ENCODE data around the gene CDK5R2.

CDK5R2 gene

DNA sequence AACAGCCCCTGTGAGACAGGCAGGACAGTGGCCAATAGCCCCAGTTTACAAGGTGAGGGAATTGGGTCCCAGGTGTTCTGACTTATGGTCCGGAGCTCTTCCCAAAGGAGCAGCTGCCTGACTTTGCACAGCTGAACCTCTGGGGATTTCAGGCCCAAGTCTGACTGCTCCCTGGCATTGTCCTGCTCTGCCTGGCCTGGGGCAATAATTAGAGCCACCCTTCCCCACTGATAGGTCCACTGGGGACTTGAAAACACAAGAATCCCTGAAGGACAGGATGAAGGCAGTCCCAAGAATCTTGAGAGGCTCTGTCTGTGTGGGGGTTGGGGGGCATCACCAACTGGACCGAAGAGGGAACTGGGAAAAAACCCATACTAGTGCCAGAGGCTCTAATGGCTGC is 29.2 kb downstream of the CDK5R2 start:
- no peak for DNase-seq (ENCODE audit: low read depth in 1 of 2, low spot score in 1 of 2)
- H3K4me3 ChIP-seq (replicated peaks; ENCODE audit: insufficient read depth, low read length), result no peak overlapping the region
- TF ChIP-seq, protein P1, sequence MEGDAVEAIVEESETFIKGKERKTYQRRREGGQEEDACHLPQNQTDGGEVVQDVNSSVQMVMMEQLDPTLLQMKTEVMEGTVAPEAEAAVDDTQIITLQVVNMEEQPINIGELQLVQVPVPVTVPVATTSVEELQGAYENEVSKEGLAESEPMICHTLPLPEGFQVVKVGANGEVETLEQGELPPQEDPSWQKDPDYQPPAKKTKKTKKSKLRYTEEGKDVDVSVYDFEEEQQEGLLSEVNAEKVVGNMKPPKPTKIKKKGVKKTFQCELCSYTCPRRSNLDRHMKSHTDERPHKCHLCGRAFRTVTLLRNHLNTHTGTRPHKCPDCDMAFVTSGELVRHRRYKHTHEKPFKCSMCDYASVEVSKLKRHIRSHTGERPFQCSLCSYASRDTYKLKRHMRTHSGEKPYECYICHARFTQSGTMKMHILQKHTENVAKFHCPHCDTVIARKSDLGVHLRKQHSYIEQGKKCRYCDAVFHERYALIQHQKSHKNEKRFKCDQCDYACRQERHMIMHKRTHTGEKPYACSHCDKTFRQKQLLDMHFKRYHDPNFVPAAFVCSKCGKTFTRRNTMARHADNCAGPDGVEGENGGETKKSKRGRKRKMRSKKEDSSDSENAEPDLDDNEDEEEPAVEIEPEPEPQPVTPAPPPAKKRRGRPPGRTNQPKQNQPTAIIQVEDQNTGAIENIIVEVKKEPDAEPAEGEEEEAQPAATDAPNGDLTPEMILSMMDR (IDR thresholded peaks at IDR 0.05; ENCODE audit: insufficient read depth, low read length), result no peak
- TF ChIP-seq GABPA (IDR thresholded peaks at IDR 0.05; ENCODE audit: low read depth) (no peak), SPI1 (IDR thresholded peaks at IDR 0.05; ENCODE audit: borderline replicate concordance, low read depth) (no peak), POLR2AphosphoS5 (IDR thresholded peaks at IDR 0.05; ENCODE audit: low read depth) (no peak)
- TF ChIP-seq, protein P2, sequence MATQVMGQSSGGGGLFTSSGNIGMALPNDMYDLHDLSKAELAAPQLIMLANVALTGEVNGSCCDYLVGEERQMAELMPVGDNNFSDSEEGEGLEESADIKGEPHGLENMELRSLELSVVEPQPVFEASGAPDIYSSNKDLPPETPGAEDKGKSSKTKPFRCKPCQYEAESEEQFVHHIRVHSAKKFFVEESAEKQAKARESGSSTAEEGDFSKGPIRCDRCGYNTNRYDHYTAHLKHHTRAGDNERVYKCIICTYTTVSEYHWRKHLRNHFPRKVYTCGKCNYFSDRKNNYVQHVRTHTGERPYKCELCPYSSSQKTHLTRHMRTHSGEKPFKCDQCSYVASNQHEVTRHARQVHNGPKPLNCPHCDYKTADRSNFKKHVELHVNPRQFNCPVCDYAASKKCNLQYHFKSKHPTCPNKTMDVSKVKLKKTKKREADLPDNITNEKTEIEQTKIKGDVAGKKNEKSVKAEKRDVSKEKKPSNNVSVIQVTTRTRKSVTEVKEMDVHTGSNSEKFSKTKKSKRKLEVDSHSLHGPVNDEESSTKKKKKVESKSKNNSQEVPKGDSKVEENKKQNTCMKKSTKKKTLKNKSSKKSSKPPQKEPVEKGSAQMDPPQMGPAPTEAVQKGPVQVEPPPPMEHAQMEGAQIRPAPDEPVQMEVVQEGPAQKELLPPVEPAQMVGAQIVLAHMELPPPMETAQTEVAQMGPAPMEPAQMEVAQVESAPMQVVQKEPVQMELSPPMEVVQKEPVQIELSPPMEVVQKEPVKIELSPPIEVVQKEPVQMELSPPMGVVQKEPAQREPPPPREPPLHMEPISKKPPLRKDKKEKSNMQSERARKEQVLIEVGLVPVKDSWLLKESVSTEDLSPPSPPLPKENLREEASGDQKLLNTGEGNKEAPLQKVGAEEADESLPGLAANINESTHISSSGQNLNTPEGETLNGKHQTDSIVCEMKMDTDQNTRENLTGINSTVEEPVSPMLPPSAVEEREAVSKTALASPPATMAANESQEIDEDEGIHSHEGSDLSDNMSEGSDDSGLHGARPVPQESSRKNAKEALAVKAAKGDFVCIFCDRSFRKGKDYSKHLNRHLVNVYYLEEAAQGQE (IDR thresholded peaks at IDR 0.05; ENCODE audit: insufficient replicate concordance, low read depth), result no peak
- H3K27ac ChIP-seq (replicated peaks), result no peak overlapping the region
- peaks cover 92% of the 10 kb centered on the region for H3K27me3 ChIP-seq (ENCODE audit: insufficient read depth, poor library complexity, severe bottlenecking)

DNA sequence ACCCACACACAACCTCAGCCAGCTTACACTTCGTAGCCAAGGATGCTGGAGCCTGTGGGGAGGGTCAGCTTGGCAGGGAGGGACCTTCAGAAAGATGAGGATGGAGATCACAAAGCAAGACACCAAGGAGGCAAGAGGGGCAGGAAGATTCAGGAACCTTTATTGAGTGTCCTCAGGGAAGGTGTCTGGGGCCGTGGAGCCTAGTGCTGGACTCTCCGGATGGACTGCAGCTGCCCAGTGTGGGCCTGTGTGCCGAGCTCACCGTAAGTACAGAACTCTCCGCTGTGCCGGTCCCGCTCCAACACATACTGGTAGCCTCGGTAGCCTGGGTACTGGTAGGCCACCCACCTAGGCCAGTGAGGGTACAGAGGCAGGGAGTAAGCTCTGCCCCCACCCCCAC is 30.6 kb downstream of the CDK5R2 start:
- Histone ChIP-seq H3K27ac (replicated peaks) (no peak overlapping the region), H3K27me3 (ENCODE audit: insufficient read depth, poor library complexity, severe bottlenecking) (peaks cover 89% of the 10 kb centered on the region), H3K4me3 (replicated peaks; ENCODE audit: insufficient read depth, low read length) (no peak overlapping the region)
- TF ChIP-seq, protein P2 (IDR thresholded peaks at IDR 0.05; ENCODE audit: insufficient replicate concordance, low read depth), result no peak
- no peak for TF ChIP-seq POLR2AphosphoS5 (IDR thresholded peaks at IDR 0.05; ENCODE audit: low read depth)
- no peak for TF ChIP-seq GABPA (IDR thresholded peaks at IDR 0.05; ENCODE audit: low read depth)
- TF ChIP-seq, protein P1 (IDR thresholded peaks at IDR 0.05; ENCODE audit: insufficient read depth, low read length), result no peak
- TF ChIP-seq SPI1 (IDR thresholded peaks at IDR 0.05; ENCODE audit: borderline replicate concordance, low read depth), result no peak
- no peak for DNase-seq (ENCODE audit: low read depth in 1 of 2, low spot score in 1 of 2)

DNA sequence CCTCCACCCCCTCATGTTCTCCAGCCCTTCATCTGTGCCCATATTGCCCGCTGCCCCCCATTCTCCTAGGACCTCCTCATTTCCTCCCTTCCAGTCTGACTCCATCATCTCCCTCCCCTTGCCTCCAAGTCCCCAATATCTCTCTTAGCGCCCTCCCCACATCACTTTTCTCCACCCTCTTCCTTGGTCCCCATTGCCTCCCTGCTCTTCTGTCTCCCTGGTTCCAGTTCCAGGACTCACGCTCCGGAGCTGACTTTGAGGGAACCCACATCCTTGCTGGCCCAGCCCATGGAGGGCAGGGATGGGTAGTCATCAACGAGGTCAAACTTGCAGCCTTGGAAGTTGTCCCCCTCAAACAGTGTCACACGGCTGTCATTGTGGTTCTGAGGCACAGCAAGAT is 31.1 kb downstream of the CDK5R2 start:
- H3K27ac ChIP-seq (replicated peaks), result no peak overlapping the region
- peaks cover 91% of the 10 kb centered on the region for H3K27me3 ChIP-seq (ENCODE audit: insufficient read depth, poor library complexity, severe bottlenecking)
- H3K4me3 ChIP-seq (replicated peaks; ENCODE audit: insufficient read depth, low read length), result no peak overlapping the region
- DNase-seq (ENCODE audit: low read depth in 1 of 2, low spot score in 1 of 2), result no peak
- TF ChIP-seq, protein P1 (IDR thresholded peaks at IDR 0.05; ENCODE audit: insufficient read depth, low read length), result no peak
- no peak for TF ChIP-seq POLR2AphosphoS5 (IDR thresholded peaks at IDR 0.05; ENCODE audit: low read depth)
- no peak for TF ChIP-seq SPI1 (IDR thresholded peaks at IDR 0.05; ENCODE audit: borderline replicate concordance, low read depth)
- TF ChIP-seq, protein P2 (IDR thresholded peaks at IDR 0.05; ENCODE audit: insufficient replicate concordance, low read depth), result no peak
- TF ChIP-seq GABPA (IDR thresholded peaks at IDR 0.05; ENCODE audit: low read depth), result no peak
